ENCODE measurements around the gene SH3BP2.

The SH3BP2 gene, protein sequence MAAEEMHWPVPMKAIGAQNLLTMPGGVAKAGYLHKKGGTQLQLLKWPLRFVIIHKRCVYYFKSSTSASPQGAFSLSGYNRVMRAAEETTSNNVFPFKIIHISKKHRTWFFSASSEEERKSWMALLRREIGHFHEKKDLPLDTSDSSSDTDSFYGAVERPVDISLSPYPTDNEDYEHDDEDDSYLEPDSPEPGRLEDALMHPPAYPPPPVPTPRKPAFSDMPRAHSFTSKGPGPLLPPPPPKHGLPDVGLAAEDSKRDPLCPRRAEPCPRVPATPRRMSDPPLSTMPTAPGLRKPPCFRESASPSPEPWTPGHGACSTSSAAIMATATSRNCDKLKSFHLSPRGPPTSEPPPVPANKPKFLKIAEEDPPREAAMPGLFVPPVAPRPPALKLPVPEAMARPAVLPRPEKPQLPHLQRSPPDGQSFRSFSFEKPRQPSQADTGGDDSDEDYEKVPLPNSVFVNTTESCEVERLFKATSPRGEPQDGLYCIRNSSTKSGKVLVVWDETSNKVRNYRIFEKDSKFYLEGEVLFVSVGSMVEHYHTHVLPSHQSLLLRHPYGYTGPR

DNA sequence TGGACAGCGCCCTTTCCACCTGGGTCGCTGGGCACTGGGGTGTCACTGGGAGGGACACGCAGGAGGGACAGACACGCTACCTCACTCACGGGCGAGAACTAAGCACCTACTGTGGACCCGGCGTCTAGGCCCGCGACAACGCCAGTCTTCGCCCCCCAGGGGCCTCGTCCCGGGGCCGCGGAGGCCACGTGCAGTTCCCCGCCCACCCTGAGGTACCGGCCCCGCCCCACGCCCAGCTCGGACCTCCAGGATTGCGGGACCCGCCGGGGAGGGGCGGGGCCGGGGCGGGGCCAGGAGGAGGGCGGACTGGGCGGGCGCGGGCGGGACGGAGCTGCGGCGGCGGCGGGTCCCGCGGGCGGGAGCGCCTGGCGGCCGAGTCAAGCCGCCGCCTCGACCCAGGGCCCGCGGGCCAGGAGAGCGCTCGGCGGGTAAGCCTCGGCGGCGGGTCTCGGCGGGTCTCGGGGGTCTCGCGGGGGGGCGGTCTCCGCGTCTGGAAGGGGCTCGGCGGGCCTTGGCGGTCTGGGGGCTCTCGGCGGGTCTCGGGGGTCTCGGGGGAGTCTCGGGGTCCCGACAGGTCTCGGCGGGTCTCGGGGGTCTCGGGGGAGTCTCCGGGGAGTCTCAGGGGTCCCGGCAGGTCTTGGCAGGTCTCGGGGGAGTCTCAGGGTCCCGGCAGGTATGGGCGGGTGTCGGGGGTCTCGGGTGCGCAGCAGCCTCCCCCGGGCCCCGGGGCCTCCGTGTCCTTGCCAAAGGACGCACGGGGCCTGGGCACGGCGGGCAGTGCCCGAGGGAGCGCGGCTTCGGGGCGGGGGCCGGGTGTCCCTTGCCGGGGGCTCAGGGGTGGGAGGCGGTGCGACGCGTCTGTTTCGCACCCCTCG lies at the start of gene SH3BP2:
Gene SH3BP2, plus strand, starts transcription at position 375 of the 875 bp plus-strand sequence. CDS start 27,533 bp downstream, outside the sequence.
- DNase-seq = peak; percentile 84

DNA sequence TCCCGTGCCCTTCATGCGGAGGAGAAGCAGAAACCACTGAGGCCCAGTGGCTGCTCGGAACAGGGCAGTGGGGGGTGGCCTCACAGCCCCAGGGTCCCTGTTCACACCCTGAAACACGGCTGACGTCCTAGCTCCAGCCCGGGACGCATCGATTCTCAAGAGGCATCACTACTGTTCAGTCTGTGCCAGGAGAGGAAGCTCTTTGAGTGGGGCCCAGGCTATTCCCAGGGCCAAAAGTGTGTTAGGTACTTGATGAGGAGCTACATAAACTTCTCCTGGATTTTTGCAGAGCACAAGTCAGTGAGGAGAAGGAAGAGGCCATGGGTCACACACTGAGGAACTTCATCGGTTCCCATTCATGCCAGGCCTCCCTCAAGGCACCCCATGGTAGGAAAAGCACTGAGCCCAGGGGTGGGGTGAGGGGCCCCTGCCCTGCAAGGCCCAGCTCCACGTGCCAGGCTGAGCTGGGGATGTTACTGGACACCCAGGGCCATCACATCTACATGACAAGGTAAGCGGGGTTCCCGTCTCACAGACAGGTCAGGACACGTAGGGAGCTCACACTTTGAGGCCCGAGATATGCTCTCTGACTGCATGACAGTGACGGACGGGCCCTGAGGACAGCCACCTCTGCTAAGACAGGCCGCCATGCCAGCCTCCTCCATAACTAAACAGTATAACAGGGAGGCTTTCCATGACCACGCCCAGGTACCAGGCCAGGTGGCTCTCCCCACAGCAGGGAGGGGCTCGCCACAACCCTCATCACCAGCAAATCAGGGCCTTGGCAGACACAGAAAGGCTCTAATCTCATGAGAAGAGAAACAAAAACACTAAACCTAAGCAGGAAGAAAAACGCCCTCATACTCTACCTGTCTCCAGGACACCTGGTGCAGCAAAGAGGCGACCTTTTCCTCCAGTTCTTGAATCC lies 49.1 kb upstream of the SH3BP2 start:
- no peak for DNase-seq

DNA sequence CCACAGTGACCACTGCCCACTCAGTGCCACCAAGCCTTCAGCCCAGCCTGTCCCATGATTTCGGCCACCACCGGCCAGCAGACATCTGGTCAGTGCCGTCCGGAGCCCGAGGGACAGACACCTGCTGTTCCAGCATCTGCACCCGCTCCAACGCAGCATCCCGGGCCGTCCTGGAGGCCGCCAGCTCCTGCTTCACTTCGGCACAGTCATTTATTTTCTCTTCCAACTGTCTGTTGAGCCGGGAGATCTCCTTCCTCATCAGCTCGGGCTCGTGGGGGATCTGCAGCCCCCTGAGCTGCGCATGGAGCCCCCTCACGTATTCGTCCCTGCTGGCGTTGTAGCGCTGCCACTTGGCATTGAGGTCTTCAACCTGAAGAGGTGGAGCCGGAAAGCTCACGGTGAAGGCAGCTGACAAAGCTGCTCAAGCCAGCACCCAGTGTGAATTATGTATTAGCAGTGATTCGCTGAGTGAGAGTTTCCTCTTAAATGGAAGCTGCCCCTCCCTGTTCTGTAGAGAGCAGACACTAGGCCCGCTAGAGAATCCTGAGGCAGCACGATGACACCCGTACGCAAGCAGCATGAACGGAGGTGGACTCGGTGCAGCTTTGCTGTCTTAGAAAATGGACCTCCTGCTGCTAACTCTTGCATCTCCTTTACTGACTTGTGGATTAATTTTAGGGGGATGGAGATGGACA lies 48.2 kb upstream of the SH3BP2 start:
- no peak for DNase-seq

DNA sequence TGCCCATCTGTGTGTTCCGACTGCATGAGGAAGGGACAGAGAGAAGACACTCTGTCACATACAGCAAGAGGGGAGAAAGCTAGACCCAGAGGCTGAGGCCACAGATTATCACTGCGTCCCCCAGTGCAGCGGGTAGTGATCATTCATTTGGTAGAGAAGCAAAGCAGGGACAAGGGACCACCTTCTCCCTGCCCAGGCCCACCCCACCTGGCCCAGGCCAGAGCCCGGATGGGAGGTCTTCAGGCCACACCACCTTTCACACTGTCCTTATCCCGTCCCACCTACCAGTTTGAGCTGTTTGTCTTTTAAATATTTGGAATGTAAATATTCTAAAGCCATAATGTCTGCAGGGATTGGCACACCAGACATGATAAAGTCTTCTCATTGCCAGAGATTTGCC lies 47.4 kb upstream of the SH3BP2 start:
- no peak for DNase-seq

DNA sequence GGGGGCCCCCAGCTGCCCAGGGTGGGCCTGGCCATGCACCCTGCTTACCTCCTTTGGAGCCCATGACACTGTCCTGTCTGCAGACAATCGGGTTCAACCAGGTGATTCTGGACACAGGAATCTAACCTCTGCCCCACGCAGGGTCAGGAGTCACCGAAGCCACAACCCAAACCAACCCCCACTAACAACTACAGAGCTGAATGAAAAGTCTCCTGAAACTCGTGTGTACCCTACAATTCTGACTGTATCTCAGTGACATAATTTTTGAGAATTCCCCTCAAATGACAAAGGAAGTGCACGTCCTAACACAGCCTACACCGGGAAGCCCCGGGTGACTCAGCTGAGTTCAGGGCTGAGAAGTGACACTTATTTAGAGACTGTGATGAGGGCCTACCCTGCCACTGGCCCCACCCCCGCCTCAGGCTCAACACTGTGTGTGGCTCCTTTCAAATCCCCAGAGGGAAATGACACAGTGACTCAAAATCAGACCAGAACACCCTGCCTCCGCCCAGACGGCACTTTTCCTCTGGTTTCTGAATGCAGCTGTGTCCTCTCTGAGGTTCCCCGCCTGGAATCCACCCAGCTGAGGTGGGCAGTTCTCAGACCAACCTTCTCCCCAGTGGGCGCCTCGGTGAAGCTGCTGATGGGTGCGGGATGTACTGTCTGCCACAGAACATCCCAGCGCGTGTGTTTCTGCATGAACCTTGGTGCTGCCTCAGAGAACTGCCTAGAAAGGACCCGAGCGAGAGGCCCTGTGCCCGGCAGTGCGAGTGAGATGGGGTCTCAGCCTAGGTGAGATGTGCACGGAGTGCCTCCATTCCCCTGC lies 46.7 kb upstream of the SH3BP2 start:
- no peak for DNase-seq

DNA sequence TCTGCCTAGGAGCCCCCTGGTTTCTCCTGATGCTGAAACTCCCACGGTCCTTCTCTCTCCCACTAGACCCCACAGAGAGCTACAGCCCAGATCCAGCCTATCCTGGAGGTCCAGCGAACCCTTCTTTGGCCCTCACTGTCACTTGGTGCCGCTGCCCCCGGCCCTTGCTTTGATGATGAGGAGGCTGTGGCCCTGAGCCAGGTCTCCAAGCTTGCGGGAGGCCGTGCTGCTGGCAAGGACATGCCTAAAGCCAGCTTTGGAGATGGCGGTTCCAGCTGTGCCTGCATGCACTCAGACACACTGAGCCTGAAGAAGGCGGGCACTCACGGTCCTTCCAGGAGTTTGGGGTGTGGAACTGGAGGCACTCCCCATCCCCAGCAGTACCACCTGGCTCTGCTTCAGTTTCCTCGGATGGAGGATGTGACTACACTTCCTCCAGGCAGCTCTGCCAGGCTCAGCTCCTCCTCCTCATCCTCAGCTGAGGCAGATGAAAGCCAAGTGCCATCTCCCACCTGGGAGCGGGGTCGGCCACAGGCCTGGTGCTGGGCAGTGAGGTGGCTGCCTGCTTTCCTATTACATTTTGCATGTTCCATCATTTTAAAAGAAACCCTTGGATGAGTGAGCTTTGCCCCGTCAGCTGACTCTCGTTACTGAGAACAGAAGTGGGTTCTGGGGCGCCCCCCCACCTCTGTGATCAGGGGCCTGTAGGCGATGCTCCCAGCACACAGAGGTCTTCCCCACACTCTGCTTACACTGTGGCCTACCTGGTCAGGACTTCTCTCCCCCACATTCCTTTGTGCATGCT lies 45.8 kb upstream of the SH3BP2 start:
- no peak for DNase-seq

DNA sequence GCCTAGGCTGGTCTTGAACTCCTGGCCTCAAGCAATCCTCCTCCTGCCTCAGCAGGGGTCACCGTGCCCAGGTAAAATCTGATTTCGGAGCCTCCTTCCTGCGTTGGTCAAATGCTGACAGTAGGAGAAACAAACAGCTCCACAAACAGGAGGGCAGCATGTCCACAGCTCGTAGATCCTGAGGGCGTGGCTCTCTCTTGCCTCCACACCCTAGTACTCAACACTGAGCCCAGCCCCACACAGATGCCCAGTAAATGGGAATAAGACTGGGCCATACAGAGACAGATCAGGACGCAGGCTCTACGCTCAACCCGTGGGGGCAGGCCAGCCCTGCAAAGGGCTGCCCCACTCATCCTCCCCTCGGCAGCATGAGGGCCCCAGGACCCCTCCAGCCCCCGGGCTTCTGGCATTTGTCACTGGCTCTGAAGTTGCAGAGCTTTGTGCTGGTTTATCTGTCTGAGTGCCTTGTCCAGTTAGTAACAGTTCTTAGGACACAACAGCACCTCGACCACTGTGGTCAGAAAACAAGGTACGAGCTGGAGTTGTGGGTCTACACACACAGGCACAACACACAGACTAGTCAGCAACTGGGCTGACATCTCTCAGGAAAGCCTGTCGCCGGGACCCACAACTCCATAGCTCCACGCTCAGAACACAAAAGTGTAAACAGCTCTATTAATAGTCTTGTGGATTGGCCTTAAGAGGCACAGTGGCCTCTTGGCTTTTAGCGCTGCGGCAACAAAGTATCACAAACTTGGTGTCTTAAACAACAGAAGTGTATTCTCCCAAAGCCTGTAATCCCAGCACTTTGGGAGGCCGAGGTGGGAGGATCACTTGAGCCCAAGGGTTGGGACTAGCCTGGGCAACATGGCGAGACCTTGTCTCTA lies 41.9 kb upstream of the SH3BP2 start:
- no peak for DNase-seq

DNA sequence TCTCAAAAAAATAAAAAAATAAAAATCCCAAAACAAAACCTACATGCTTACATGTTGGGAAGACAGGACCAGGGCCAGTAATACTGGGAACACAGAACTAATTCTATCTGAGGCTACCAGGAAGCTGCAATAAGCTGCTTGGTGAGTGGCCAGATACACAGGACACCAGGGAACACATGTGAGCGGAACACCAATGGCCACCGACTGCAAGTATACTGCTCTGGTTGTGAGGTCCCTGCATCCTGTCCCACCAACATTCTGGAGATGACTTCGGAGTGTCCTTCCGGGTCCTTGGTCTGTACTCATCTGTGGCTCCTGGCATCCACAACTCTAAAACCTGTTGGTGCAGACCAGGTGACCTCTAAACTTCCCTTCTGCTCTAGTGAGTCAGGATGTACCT lies 39.4 kb upstream of the SH3BP2 start:
- DNase-seq = no peak

DNA sequence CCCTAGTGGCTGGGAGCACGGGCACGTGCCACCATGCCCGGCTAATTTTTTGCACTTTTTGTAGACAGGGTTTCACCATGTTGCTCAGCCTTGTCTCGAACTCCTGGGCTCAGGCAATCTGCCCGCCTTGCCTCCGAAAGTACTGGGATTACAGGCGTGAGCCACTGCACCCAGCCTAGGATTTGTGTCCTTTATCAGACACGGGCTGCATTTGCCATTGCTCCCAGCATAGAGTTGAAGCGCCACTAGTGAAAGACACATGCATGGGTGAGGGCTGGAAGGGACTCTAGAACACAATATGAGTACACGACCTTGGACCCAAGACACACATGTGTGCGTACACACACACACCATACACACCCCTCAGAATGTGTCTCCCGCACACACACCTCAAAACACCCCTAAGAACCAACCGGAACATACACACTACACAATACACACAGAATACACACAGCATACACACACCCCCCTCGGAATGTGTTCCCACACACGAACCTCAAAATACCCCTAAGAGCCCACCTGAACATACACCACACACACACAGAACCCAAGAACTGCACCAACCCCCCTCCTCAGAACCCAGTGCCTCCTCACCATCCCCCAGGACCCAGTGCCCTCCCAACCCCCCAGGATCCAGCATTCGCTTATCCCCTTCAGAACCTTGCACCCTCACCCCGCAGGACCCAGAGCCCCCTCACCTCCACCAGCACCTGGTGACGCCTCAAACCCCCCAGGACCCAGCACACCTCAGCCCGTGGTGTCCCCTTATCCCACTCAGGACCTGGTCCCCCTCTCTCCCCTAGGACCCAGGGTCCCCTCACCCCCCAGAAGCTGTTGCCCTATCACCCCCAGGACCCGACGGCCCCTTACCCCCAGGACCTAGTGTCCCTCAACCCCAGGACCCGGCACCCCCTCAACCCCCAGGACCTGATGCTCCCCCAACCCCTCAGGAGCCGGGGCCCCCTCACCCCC lies 37.8 kb upstream of the SH3BP2 start:
- no peak for DNase-seq

DNA sequence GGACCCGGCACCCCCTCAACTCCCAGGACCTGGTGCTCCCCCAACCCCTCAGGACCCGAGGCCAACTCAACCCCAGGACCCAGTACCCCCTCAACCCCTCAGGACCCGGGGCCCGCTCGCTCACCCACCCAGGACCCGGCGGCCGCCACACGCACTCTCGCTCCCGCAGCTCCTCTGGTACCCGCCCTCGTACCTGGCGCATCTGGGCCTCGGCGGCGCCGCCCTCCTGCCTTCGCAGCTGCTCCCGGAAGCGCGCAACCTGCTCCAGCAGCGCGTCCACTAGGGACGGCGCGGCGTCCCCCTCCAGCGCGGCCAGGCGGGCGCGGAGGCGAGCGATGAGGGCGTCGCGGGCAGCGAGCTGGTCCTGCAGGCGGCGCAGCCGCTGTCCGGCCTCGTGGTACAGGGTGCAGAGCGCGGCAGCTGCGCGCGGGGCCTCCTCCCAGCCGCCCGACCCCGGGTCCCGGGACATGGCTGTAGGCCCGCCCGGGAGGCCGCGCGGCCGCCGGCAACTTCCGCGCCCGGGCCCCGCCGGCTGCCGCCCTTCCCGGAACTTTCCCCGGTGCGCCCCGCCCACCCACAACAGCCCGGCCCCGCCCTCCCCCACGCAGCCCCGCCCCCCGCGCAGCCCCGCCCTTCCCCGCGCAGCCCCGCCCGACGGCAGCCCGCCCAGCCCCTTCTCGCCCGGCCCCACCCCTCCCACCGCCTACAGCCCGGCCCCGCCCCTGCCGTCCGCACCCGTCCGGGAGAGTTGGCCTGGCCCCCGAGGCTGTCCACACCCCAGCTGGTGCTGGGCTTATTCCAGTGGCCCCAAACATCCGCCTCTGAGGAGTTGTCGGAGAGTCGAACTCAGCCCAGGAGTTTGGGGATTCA lies 36.8 kb upstream of the SH3BP2 start, which contains the start of gene TNIP2:
Gene TNIP2, minus strand, starts transcription at position 516 of the 870 bp plus-strand sequence. Its CDS starts 47 bp downstream, at position 469.
- DNase-seq = peak; percentile 91

DNA sequence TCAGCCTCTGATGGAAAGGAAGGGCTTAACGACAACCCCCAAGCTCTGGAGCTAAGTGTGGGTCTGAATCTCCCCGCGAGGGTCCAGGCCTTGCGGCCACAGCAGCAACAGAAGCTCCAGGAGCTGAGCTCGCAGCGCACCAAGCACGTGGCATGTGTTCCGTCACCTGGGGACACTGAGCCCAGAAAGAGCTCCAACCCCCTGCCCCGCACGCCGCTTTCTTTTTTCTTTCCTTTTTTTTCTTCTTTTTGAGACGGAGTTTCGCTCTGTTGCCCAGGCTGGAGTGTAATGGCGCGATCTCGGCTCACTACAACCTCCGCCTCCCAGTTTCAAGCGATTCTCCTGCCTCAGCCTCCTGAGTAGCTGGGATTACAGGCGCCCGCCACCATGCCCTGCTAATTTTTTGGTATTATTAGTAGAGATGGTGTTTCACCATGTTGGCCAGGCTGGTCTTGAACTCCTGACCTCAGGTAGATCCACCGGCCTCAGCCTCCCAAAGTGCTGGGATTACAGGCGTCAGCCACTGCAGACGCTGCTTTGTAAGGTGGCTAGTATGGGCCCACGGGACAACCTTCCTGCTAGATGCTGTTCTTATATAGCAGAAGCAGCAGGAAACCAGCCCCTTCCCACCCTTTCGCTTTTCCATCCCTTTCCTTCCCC lies 36.1 kb upstream of the SH3BP2 start:
- no peak for DNase-seq

DNA sequence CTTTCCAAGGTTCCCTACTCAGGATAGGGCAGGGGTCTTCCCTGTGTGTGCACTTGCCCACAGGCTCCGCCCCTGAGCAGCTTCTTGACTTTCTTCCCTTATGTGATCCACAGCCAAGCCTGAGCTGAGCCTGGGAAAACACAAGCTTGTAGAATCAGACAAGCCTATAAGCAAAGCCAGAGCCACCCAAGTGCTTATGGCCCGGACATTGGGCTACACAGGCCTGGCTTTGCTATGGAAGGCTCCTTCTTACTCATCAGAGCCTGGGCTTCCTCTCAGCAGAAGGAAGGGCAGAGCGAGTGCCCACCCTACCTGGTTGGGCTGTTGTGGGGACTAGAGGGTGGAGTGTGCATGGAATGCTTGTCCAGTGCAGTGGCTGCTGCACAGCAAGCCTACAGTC lies 35.5 kb upstream of the SH3BP2 start:
- DNase-seq = no peak

DNA sequence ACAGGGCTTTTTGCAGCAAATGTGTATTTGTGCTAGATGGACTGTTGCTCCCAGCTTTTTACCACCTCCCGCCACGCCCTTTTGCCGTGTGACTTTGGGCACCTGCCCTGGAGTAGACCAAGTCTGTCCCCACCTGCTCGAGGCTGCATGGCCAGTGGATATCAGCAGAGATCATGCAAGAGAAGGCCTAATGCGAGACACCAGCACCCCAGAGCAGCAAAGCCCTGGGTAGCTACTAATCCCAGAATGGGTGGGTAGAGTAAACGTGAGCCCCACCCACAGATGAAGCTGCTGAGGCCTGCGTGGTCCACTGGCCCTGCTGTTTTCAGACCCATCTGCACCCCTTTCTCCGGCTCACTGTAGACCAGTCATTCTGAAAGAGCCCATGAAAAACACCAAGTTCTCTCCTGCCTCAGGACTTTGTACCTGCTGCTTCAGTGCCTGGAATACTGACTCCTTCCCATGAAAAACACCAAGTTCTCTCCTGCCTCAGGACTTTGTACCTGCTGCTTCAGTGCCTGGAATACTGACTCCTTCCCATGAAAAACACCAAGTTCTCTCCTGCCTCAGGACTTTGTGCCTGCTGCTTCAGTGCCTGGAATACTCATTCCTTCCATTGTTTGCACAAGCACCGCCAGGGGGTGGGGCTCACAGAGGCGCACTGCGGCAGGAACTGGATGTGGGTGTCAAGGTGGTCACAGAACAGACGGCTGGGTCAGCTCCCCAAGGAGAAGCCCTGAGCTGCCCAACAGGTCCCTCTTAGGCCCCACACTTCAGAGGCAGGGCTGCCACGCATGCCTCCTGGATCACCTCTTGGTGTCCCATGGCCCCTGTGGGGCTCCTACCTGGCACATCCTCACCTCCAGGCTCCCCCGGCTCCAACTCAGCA lies 31.6 kb upstream of the SH3BP2 start:
- DNase-seq = no peak

DNA sequence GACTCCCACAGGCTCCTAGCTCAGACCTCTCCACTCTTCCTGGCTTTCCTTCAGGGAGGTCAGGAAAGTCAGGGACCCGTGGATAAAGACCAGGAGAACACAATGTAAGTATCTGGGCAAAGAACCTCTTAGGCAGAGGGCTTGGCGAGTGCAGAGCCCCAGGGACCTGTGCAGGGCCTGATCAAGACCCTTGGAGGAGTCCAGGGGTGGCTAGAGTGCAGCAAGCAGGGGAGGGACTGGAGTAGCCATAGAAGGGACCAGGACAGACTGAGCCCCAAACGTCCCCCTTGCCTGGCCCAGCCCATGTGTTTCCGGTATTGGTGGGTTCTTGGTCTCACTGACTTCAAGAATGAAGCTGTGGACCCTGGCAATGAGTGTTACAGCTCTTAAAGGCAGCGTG lies 30.8 kb upstream of the SH3BP2 start:
- DNase-seq = no peak

Data from right forelimb (tissue), 1 donor.